AG20443 (cell line): ENCODE measurements around the gene PDLIM3.
"Not testable (repeated sequence)": the region's sequence is repeated elsewhere in the genome, so short reads cannot be mapped to it uniquely, and the experiment has no call there.

Source experiments
- DNase-seq: peaks from one replicate; pipeline ENCODE4 v3.0.0; 2012; ENCODE audit warnings: low spot score, mixed read lengths

Gene PDLIM3

GRCh38 chr4:185534866-185535611 lies at the start of gene PDLIM3:
Gene PDLIM3, minus strand, starts transcription at chr4:185535507. Its CDS starts 73 bp downstream, at chr4:185535434.
- peak; percentile 54 for DNase-seq

DNA sequence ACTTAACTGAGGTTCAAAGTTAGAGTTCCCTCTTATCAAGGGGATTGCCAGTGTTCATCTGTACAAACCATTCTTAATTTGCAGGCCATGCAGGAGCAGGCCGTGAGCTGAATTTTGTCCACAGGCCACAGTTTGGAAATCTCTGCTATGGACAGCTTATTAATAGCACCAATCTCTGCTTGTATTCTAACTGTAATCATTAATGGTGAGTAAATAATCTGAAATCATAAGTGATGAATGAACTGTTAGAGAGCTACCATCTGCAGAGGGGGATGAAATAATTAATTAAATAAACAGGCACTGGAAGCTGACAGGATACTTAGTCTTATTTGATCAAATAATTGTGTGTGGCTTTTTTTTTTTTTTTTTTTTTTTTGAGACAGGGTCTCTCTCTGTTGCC lies 48.5 kb upstream of the PDLIM3 start:
- no peak for DNase-seq

GRCh38 chr4:185582651-185583400 lies 47.5 kb upstream of the PDLIM3 start:
- no peak for DNase-seq

GRCh38 chr4:185580699-185581098 lies 45.4 kb upstream of the PDLIM3 start:
- DNase-seq: no peak

DNA sequence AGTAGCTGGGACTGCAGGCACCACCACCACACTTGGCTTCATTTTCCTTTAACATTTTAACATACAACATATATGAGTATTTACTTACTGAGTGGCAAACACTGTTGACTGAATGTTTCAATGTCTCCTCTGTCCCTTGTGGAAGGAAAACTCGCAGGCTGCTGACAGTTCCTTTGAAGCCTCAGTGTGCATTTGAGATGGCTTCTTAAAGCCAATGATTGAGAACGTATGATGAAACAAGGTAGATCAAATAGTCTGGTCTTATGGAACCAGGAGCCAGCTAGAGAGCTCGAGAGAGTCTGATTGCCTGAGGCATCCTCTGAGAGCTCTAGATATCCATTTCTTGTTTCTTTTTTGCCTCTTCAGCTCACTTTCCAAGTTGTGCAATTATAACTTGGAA lies 43.0 kb upstream of the PDLIM3 start:
- no peak for DNase-seq

DNA sequence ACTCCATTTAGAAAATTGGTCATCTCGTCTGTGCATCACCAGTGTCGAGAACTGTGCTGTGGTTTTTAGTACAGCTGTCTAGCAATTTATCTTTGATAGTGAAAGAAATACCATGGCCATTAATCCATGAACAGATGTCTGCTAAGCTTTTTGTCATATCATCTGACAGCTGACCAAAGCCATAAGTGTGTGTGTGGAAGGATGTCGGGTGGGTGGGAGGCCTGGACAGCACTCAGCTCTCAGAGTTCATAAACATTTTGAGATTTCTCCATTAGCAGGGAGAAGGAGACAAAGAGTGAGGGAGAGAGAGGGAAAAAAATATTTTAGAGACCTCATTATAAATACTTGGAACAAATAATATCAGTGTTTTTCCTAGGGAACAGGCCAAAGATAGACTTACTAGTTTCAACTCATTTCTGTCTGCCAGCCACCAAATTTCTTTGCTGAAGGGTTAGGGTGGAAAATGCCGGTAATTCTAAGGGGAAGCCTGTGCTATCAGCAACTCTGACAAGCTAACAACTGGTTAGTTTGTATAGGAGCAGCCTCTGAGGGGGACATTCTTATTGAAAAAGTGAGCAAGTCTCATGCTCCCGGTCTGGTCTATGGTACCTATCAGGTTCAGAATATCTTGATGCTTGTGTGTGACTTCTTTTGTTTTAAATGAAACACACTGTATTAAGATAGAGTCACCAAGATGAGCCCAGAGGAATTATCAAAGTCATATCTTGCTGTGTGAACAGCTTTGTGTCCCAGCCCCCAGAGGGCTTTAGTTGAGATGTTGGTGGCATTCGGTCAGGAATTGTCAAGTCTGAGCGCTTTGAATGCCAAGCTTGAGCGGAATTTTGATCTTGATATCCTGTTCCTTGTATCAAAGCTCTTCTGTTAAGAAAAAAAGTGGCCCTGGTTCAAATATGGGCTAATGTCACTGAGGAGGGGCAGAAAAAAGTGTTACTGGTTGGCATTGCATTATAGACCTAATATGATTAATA lies 41.9 kb upstream of the PDLIM3 start:
- DNase-seq: no peak

GRCh38 chr4:185576314-185576961 lies 41.1 kb upstream of the PDLIM3 start:
- no peak for DNase-seq

GRCh38 chr4:185573651-185574199 lies 38.4 kb upstream of the PDLIM3 start:
- DNase-seq: peak; percentile 79

GRCh38 chr4:185570727-185571126 lies 35.4 kb upstream of the PDLIM3 start:
- DNase-seq: no peak

DNA sequence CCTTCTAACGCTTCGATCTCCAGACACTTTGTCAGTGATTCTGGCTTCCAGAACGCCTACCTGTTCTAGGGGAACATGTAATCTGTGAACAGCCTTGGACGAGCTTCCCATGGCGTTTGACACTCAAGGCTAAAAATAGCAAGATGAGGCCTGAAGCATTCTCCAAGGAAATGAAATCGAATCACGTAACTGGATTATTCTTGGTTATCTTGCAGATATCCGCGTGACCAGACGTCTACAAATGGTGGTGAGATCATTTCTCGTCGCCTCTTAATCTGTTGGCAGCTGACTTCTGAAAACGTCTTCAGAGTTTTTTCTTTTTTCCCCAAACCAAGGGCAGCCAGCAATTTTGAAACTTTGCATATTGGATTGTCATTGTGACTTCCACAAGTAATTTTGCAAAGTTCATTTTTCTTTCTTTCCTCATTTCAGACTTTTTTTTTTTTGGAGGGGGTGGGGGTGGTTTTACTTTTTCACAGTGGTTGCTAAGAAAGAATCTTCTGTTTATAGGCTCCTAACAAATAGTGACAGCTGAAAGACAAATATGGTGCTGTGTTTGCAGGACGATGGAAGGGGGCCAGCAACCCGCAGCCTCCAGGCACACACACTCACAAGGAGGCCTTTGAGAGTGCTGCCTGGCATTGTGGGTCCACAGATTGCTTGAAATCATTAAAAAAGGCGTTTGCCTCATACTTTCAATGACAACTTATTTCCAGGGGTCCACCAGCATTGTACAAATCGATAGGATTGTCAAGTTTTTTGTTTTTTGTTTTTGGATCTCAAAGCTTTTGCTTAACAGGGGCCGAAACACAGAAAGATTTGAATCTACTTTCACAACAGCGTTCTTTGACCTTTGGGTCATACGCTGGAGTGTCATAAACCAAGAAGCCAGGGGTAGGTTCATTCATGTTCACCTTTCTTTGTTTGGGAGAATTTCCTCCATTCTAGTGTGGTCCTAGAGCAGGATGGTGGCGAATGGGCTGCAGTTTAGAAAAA lies 32.4 kb upstream of the PDLIM3 start:
- no peak for DNase-seq

DNA sequence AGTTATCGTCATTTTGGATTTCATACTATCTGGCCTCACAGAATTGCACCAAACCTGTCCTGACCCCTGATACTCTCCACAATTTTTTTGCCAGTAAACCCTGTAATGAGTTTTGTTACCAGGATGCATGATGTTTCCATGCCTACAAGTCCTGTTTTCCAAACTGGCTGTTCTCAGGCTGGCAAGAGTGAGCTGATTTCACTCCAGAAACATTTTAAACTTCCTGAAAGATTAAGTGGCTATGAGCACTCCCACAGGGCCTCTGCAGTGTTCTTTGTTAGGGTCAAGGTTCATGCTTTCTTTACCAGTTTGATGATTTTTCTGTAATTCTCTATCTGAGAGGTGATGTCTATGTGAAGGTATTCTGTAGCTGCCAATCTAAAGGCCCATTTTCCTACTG lies 31.7 kb upstream of the PDLIM3 start:
- peak; percentile 50 for DNase-seq

DNA sequence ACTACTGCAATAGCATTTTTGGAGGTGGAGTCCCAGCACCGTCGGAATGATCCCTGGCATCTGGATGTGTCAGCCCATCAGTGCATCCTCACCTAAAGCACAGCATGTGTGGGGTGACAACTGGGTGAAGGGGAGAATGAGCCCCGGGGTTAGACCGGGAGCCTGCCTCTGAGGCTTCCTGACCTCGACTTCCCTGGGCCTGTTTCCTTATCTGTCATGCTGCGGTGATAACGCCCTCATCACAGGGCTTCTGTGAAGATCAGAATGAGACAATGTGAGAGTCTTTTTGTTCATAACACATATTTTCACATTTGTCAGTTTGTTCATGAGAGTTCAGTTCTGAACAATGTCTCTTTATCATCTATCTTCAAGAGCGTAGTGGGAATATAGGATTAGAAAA lies 31.1 kb upstream of the PDLIM3 start:
- no peak for DNase-seq

DNA sequence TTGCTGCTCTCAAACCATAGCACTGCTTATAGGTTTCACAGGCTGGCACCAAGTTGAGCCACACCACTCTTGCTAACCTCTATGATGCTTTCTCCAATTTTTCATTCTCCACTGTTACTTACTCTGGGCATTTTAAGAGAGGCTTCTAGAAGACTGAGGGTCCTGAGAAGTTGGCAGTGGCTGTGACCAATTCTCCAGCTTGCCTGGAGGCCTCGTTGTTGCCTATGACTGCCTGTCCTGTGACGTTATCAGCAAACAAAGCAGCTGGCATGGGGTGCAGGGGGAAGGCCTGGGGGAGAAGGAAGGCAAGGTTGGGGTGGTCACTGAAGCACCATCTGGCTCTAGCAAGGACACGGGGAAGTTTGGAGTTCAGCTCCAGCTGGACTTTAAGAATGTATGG lies 30.4 kb upstream of the PDLIM3 start:
- DNase-seq: no peak

- DNase-seq: no peak
Measured at GRCh38 chr4:185564349-185564748, 29.0 kb upstream of the PDLIM3 start.

- no peak for DNase-seq
Measured at GRCh38 chr4:185562531-185562930, 27.2 kb upstream of the PDLIM3 start.

- DNase-seq: no peak
Measured at GRCh38 chr4:185560316-185560715, 25.0 kb upstream of the PDLIM3 start.

DNA sequence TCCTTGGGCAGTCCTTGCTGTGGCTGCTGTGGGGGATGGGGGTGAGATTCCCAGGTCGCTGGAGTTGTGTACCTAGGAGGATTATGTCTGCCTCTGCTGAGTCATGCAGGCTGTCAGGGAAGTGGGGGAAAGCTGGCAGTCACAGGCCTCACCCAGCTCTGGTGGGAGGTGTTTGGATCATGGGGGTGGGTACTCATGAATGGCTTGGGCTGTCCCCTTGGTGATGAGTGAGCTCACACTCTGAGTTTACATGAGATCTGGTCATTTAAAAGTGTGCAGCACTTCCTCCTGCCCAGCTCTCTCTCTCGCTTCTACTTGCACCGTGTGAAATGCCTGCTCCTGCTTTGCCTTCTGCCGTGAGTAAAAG lies 24.6 kb upstream of the PDLIM3 start:
- DNase-seq: no peak

DNA sequence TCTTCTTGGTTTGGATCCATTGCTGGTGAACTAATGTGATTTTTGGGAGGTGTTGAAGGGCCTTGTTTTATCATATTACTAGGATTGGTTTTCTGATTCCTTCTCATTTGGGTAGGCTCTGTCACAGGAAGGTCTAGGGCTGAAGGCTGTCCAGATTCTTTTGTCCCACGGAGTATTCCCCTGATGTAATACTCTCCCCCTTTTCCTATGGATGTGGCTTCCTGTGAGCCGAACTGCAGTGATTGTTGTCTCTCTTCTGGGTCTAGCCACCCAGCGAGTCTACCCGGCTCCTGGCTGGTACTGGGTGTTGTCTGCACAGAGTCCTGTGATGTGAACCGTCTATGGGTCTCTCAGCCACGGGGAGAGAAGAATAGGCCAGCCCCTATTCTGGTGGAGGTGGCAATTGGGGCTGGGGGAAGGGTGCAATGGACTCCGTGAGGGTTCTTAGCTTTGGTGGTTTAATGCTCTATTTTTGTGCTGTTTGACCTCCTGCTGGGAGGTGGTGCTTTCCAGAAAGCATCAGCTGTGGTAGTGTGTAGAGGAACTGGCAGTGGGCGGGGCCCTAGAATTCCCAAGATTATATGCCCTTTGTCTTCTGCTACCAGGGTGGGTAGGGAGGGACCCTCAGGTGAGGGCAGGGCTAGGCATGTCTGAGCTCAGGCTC lies 24.1 kb upstream of the PDLIM3 start:
- DNase-seq: not testable (repeated sequence)

- no peak for DNase-seq
Measured at GRCh38 chr4:185554365-185555126, 19.2 kb upstream of the PDLIM3 start.
